Kidney tubule cell (primary cell): ENCODE measurements around the gene NODAL.
A peak's percentile ranks its signal among the peaks of the same experiment; 100 is the strongest.
"Not testable (repeated sequence)": the region's sequence is repeated elsewhere in the genome, so short reads cannot be mapped to it uniquely, and the experiment has no call there.

Source experiments
- DNase-seq: peaks from one replicate; pipeline ENCODE4 v3.0.0-alpha.2; 2018; ENCODE audit warnings: low spot score

The NODAL gene

DNA sequence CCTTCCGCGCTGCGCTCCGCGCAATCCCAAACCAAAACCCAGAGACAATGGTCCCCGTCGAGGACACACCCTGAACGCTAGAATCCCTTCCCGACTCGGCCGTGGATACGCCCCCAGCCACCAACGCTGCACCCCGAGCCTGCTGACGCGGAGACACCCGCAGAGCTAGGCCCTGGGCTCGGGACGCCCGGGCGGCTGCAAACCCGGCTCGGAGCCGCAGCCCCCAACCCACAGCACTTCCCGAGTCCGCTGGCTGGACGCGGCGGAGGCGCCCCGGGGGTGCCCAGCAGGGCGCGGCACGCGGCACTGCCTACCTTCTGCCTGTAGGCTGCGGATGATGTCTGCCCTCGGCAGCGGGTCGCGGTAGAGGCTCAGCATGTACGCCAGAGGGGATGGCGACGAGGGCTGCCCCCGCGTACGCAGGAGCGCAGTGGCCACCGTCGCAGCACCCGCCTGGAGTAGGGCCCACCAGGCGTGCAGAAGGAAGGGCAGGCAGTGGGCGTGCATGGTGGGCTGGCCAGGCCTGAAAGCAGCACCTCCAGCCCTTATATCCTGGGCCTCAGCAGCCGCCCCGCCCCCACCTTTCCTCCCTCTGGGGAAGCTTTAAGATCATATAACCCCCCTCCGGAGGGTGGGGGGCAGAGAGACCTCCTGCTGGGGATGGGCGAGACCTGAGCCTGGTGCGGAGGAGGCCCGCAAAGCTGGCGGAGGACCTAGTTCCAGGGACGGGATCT is at the start of gene NODAL:
NODAL (minus strand) TSS at position 521 of the 734 bp plus-strand sequence; CDS start at position 507, 14 bp downstream.
- DNase-seq, result no peak

- no peak for DNase-seq
These were observed 48.7 kb upstream of the NODAL start for GRCh38 chr10:70490142-70490541.

DNA sequence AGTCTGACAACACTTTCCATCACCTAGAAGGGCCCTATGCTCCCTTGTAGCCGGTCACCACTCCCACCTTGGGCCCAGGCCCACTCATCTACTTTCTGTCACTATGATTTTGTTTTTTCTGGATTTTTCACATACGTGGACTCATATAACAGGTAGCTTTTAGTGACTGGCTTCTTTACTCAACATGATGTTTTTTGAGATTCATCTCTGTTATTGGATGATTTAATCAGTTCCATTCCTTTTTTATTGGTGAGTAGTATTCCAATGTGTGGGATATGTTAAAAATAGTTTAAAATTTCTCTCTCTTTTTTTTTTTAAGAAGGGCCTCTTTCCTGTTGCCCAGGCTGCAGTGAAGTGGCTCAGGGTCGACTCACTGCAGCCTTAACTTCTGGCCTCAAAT is 46.3 kb upstream of the NODAL start:
- no peak for DNase-seq

DNA sequence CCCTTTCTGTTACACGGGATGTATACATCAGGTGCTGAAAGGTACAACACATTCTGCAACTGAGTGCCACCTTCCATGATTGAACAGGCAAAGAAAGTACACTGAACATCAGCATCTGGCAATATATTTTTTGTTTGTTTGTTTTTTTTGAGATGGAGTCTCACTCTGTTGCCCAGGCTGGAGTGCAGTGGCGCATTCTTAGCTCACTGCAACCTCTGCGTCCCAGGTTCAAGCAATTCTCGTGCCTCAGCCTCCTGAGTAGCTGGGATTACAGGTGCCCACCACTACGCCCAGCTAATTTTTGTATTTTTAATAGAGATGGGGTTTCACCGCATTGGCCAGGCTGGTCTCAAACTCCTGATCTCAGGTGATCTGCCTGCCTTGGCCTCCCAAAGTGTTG is 42.4 kb upstream of the NODAL start:
- not testable (repeated sequence) for DNase-seq

DNA sequence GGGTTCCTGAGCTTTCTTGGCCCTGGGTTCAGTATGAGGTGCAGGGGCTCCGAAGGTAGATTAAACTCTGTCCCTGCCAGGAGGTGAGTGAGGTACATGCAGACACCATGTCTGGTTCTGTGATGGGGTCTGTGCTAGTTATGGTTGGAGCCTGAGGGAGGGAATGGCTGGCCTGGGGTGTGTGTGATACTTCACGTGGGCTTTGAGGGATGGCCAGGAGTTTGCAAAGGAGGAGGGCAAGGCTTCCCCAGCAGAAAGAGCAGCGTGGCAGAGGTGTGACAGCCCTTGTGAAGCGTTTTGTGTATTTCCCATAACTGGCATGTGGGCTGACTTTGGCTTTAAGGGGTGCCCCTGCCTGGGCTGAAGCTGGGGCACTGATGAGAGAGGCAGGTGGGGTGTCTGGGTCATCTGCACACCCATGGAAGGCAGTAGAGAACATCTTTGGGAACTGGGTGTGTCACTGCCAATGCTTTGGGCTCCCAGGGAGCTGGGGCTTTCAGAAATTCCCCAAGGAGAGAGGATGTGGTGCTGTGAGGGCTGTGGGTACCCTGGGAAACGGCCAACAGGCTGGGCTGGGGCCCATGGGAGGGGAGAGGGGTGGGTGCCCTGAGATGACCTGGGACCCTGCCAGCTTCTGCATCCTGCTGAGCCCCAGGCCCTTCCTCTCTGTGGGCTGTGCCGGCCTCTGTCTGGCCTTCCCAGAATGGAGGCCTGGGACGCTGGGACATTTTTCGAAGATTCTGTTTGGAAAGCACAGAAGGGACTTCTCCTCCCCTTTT is 41.7 kb upstream of the NODAL start:
- DNase-seq, result no peak

DNA sequence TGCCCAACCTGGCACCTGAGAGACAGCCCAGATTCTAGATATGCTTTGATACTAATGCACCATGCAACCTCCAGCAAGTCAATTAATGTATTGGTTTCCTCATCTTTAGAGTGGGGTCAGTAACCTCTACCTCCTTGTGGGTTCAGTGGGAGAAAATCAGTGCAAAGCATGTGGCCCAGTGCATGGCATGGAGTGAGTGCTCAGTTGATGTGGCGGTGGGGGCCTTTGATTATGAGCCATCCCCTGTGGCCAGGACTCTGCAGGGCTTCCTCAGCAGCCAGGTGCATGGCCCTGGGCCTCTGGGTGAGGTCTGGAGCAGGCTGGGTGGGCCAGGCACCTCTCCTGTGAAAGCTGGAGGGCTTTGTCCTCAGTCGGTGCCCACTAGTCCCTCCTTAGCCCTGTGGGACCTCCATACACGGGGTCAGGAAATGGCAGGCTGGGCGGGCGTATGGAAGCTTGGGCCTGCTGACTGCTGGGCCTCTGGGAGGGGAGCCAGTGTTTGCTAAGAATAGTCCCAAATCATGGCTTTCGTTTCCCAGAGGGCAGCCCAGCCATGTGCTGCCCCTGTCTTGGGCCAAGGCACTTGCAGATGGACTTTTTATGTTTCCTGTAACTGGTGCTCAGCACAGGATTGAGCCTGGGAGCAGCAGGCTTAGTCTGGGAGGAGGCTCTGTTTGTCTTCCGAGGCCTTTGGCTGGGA is 40.5 kb upstream of the NODAL start:
- no peak for DNase-seq

DNA sequence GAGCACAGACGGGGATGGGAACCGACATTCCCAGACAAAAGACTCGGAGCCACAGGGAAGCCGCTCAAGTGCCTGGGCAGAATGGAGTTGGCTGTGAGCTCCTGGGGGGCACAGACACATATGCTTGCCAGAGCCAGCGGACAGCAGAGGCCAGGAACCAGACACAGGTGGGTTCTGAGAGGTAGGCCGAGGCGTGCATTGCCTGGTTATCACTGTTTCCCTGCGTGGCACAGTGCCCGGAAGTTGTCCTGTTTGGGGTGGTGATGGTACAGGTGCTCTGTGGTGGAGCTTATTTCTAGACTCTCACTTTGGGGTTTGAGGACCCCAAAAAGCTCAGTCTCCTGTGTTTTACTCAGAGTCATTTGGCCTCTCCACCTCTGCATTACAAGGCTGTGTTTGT is 39.6 kb upstream of the NODAL start:
- no peak for DNase-seq

GRCh38 chr10:70480239-70480861 is 38.9 kb upstream of the NODAL start:
- no peak for DNase-seq

- peak; percentile 34 for DNase-seq
These were observed 38.3 kb upstream of the NODAL start for GRCh38 chr10:70479626-70480238.

DNA sequence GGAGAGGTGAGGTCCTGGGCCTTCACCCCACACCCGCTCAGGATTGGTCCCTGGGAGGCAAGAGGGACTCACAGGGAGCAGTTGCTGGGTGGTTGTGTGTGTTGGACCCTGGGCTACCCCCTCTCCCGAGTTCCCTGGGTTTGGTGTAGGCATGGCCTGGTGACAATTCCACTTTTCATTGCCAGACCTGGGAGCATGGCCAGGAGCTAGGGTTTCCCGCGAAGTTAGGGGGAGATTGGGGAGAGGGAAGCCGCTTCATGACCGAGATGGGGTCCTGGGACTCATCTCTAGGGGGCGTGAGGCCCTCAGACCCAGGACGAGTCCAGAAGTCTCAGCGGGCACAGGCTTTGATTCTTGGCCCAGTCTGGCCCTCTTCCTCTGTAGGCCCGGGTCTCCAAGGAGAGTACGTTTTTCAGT is 37.7 kb upstream of the NODAL start:
- no peak for DNase-seq

DNA sequence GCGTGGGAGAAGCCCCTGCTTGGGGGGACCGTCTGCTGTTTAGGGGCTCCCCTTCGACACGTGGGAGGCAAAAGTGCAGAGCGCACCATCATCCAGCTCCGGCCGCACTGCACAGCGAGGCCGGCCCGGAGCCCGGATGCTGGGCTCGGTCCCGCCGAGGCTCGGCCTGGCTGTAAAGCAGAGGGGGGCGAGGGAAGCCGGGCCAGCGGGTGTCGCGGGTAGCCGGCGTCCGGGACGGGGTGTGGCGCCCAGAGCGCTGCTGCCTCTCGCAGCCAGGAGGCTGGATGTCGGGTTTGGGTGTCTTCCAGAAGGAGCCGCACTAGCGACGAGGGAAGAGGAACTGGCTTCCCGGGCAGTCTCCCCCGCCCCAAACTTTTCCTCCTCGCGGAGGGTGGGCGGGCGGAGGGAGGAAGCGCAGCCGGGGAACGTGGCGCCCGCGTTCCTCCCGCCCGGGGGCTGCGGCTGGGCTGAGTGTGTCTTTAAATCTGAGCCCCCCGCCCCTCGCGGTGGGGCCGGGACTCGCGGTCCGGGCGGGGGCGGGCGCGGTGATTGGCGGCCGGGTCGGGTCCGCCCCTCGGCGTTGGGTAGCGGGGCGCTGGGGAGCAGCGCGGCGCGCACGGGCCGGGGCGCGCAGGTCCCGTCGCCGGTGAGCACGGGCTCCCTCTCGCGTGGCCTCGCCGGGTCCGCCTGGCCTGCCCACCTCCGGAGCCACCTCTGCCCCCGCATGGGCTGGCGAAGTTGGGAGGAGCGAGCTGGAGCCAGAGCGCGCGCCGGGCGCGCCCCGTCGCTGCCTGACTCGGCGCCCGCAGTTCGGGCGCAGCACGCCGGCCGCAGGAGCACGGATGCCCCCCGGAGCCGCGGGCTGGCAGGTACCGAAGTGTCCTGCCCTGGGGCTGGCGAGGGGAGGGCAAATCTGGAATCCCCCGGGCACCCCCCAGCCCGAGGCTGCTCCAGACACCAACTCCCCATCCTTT is 37.0 kb upstream of the NODAL start, which contains the start of gene PALD1:
PALD1 (plus strand) TSS at position 577 of the 974 bp plus-strand sequence. CDS start 47,185 bp downstream, outside the sequence.
- no peak for DNase-seq

- DNase-seq, result peak; percentile 68
These were observed 36.2 kb upstream of the NODAL start for GRCh38 chr10:70477661-70478162.

DNA sequence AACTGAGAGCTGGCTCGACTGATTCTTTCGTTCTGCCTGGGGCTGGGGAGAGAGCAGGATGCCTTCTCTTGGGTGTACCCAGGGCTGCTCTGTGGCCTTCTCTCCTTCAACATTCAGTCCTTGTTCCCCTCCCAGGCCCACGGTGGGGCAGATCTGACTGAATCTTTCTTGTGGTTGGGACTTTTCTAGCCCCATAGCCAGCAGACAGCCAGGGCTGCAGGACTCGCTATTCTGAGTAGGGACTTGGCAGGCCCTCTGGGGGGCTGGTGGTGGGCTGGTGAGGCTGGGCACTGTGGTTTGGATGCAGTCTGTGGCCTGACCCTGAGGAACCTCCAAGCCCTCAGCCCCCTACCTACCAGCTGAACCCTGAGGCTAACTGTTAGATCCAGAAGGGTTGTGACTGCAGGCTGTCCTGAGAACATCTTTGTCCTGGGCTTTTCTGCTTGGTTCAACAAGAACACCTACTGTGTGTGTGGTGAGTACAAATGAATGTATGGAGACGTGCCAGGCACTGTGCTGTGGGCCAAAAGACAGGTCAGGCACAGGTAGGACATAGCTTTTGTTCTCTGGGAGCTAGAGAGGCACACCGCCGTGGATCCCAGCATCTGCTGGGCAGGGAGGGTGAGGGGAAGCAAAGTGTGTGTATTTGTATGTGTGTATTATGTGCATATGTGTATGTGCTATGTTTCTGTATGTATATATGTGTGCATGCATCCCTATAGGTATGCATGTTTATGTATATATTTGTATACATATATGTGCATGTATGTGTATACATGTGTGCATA is 35.0 kb upstream of the NODAL start:
- DNase-seq, result no peak

DNA sequence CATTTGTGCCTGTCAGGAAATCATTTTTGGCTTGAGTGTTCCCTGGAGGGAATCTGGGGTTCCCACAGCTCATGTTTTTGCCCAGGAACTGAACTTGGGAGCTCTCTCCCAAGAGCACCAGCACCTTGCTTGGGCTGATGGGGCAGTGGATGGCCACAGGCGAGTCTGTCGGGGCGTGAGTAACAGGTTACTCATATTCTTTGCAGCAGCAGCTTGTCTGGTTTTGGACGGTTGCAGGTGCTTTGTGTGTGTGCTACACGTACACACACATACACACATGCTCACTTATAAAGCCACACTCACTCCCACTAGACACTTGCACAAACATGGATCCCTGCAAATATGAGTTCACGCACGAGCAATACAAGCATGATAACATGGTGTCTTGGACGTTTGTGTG is 34.2 kb upstream of the NODAL start:
- DNase-seq, result peak; percentile 87

- no peak for DNase-seq
These were observed 33.3 kb upstream of the NODAL start for GRCh38 chr10:70474780-70475179.

- no peak for DNase-seq
These were observed 31.4 kb upstream of the NODAL start for GRCh38 chr10:70472799-70473454.

DNA sequence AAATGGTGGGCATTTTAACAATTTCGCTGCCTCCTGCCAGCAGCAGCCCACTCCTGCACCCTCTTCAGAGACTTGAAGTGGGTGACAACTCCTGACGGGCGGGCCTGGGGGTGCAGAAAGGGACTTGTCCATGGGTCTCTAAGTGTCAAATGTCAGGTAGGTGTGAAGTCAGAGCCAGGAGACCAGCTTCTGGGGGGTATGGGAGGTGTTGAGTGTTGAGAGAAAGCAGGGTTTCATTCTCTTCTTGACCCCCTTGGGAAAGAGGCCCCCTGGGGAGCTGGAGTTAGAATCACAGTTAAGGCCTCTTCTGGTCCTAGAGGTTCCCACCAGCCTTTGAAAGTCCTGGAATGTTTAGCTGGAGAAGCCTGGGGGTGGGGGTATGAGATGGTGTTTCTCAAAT is 25.5 kb upstream of the NODAL start:
- DNase-seq, result no peak

GRCh38 chr10:70465832-70466231 is 24.4 kb upstream of the NODAL start:
- no peak for DNase-seq

DNA sequence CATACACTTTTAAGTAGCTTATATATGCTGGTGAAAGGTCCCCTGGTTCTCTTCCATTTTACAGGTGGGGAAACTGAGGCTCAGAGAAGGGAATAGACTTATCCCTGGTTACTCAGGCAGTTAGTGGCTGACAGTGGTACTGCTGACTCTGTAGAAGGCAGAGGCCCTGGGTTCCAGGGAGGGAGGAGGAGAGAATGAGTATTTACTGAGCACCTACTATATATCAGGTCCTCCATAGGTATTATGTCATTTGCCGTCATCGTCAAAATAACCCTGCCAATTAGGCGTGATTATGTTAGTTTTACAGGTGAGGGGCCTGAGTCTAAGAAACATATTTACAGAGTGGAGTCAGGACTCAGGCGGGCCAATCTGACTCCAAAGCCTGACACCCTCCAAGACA is 23.8 kb upstream of the NODAL start:
- DNase-seq, result no peak
